Omental fat pad (tissue), 4 donors: ENCODE data around the gene HMOX2. TPM values are rescaled to one million over a fixed set of nuclear protein-coding genes. Genes with fewer than 3 reads are reported as not detected.

ENCODE experiments used
- ATAC-seq: fragments of 150-250 bp; one replicate; pipeline ENCODE4 v1.9.1; 2016; ENCODE audit warnings: mild to moderate bottlenecking, moderate library complexity; ENCODE audit not compliant: low FRiP score
- DNase-seq: peaks from one replicate; pipeline ENCODE4 v3.0.0-alpha.2; 2019; ENCODE audit warnings: low spot score
- CTCF ChIP-seq, 3 donors: fragments of 450-650 bp; IDR thresholded peaks; one replicate each; pipeline ENCODE4 v1.5.1; 2016 to 2017; ENCODE audit warnings: antibody characterized with exemption in 3 of 3, mild to moderate bottlenecking in 3 of 3, moderate library complexity in 2 of 3
- total RNA-seq, 4 donors: library from RNA; depleted of rRNA; stranded (reverse); fragments of >200 nt; gene quantifications; one replicate each; pipeline ENCODE4 v1.1.0, GENCODE V29; 2016

HMOX2 gene
- total RNA-seq, 4 donors from 2014 or later = 82.8 to 105 (median 96.5) TPM

- TF ChIP-seq CTCF (IDR thresholded peaks at IDR 0.05) = no peak
- no peak for DNase-seq
- ATAC-seq = no peak
Observed at GRCh38 chr16:4452674-4453073, 23.5 kb upstream of the HMOX2 start.

DNA sequence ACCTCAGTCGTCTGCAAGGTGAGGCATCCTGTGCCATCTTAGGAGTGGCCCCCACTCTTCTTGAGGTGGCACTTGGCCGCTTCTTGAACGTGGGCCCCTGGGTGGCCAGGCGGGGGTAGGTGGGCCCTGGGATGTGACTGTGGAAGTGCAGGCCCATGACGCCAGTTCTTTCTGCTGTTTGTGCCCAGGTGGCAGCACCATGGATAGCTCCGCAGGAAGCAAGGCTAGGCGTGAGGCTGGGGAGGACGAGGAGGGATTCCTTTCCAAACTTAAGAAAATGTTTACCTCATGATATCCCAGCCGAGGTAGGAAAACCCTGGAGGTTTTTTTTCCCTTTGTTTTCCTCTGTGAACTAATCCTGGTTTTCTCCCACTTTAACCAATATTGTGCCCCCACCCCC, 21.6 kb upstream of the HMOX2 start:
- ATAC-seq = no peak
- no peak for DNase-seq
- TF ChIP-seq CTCF (IDR thresholded peaks at IDR 0.05) = no peak

DNA sequence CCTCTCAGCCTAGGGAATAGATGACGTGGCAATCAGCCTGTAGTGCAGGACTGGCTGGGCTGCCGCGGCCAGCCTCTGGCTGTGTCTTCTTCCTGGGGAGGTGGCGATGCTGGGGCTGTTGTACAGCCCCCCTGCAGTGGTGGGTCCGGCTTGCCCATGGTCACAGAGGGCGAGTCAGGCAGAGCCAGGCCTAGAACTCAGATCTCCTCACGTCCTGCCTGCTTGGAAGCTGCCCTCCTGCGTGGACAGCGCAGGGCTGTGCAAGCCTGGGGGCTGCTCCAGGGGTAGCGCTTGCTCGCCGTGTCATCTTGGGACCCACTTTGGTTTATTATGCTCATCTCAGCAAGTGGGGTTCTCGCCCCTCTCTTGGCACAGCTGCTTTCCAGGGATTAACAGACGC, 21.1 kb upstream of the HMOX2 start:
- DNase-seq = no peak
- no peak for ATAC-seq
- TF ChIP-seq CTCF (IDR thresholded peaks at IDR 0.05) = no peak

GRCh38 chr16:4455951-4456350, 20.2 kb upstream of the HMOX2 start:
- no peak for TF ChIP-seq CTCF (IDR thresholded peaks at IDR 0.05)
- ATAC-seq (no peak), DNase-seq (no peak)

DNA sequence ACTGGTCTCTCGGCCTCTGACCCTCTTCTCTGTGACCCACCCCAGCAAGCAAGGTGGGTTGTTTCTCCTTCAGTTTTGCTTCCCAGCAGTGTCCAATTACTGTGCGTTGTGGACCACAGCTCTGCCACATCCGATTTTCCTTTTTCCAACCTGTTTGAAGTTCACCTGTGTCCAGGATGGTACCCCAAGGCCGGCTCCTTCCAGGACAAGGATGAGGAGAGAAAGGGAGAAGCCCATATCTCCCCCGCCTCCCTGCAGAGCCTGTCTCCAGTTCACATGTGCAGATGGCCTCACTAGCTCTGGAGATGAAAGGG, 15.3 kb upstream of the HMOX2 start:
- DNase-seq (no peak), ATAC-seq (no peak)
- TF ChIP-seq CTCF (IDR thresholded peaks at IDR 0.05) = no peak

GRCh38 chr16:4461250-4462085, 14.7 kb upstream of the HMOX2 start:
- DNase-seq (no peak), ATAC-seq (no peak)
- TF ChIP-seq CTCF (IDR thresholded peaks at IDR 0.05) = no peak

GRCh38 chr16:4463522-4464163, 12.6 kb upstream of the HMOX2 start:
- no peak for TF ChIP-seq CTCF (IDR thresholded peaks at IDR 0.05)
- DNase-seq = no peak
- ATAC-seq = no peak
